Stimulated activated CD4-positive, alpha-beta T cell treated with anti-CD3 and anti-CD28 coated beads, Interleukin-1b, Interleukin-23, amount 100 ng/mL, for 48 hours (primary cell): ENCODE results near the gene ZNF543.
A peak's percentile ranks its signal among the peaks of the same experiment; 100 is the strongest.
"Not testable (repeated sequence)": the region's sequence is repeated elsewhere in the genome, so short reads cannot be mapped to it uniquely, and the experiment has no call there.

Experiments used
- DNase-seq: peaks from one replicate; pipeline ENCODE4 v3.0.0-alpha.2; 2020

Gene ZNF543

DNA sequence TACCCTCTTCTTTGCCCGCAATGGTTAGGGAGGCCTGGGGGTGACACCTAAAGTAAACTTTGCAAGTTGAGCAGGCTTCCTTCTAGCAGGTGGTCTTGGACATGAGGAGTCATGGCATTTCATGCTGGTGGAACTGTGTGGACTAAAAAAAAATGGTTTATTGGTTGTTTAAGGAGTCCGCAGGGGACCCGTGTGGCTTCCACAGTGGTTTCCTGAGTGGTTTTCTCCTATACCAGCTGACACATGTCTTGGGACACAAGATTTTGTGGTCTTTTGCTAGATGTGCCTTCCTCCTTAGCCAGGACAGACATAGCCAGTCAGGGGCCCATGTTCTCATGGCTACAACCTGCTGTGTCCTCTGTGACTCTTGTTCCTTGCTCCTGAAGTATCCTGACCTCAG is 1.5 kb downstream of the ZNF543 start:
- no peak for DNase-seq

DNA sequence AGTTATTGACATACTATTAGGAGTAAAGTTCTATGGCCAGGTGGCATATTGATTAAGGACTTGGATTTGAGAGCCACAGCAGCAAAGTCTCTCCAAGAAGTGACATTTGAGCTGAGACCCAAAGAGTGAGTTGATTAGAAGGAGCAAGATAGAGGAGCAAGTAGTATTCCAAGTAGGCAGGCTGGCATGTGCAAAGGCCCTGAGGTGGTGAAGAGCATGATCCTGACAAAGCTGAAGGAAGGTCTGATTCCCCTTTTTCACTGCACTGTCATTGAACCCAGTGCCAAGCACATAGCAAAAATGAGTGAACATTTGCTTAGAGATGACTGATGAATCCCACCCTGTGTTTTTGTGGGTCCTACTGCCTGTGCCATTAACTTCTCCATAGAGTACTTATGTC is 4.7 kb downstream of the ZNF543 start:
- DNase-seq, result no peak

DNA sequence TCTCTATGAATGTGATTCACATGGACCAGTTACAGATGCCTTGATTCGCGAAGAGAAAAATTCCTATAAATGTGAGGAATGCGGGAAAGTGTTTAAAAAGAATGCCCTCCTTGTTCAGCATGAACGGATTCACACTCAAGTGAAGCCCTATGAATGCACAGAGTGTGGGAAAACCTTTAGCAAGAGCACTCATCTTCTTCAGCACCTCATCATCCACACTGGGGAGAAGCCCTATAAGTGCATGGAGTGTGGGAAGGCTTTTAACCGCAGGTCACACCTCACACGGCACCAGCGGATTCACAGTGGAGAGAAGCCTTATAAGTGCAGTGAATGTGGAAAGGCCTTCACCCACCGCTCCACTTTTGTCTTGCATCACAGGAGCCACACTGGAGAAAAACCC is 7.7 kb downstream of the ZNF543 start:
- DNase-seq, result no peak

DNA sequence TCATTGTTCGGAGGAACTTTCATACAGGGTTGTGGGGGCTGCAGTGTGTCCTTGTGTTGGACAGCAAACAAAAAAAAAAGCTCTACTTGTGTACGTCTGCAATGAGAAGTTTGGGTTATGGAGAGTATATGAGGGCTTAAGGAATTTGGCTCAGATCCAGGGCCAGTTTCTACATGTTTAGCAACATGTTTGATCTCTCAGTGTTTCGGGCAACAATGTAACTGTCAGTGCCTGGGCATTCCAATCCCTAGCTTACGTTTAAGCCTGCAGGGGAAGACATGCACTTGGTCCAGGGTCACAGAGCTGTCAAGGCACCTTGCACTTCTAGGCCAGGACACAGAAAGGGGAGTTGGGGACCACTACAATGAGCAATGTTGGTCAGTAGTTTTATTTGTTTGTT is 13.9 kb downstream of the ZNF543 start:
- no peak for DNase-seq

DNA sequence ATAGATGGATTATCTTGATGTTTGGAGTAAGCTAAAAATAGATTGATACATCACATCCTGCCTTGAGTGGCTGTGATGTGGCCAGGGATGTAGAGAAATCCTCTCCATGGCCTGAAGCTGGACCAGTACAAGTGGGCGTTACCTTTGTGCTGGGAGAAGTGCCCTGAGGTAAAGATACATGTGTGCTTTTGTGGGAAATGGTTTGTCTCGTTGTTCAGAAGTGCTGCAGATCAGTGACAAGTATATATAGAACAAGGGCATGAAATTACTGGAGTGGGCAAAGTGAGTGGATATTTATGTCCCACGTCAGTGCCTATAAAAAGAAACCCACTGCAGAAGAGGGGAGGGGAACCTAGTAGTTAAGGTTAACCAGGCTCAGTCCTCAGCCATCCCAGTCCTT is 18.6 kb downstream of the ZNF543 start:
- DNase-seq, result no peak

DNA sequence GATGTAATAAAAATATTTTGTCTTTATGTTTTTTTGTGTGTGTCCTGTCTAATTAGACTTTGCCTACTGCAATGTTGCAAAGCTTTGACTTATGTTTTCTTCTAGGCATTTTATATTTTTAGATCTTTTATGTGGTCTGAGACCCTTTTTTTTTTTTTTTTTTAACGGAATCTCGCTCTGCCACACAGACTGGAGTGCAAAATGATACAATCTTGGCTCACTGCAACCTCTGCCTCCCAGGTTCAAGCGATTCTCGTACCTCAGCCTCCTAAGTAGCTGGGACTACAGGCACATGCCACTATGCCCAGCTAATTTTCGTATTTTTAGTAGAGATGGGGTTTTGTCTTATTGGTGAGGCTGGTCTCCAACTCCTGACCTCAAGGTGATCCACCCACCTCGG is 22.3 kb downstream of the ZNF543 start:
- no peak for DNase-seq

DNA sequence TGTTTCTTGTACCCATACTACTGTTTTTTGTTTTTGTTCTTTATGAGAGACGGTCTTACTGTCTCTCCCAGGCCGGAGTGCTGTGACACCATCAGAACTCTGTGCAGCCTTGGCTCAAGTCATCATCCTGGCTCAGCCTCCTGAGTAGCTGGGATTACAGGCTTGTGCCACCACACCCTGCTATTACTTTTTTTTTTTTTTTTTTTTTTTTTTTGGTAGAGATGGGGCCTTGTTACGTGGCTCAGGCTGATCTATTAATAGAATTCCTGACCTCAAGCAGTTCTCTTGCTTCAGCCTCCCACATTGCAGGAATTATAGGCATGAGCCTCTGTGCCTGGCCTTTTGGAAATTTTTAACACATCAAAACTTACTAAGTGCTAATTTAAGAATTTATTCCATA is 27.9 kb downstream of the ZNF543 start:
- no peak for DNase-seq

DNA sequence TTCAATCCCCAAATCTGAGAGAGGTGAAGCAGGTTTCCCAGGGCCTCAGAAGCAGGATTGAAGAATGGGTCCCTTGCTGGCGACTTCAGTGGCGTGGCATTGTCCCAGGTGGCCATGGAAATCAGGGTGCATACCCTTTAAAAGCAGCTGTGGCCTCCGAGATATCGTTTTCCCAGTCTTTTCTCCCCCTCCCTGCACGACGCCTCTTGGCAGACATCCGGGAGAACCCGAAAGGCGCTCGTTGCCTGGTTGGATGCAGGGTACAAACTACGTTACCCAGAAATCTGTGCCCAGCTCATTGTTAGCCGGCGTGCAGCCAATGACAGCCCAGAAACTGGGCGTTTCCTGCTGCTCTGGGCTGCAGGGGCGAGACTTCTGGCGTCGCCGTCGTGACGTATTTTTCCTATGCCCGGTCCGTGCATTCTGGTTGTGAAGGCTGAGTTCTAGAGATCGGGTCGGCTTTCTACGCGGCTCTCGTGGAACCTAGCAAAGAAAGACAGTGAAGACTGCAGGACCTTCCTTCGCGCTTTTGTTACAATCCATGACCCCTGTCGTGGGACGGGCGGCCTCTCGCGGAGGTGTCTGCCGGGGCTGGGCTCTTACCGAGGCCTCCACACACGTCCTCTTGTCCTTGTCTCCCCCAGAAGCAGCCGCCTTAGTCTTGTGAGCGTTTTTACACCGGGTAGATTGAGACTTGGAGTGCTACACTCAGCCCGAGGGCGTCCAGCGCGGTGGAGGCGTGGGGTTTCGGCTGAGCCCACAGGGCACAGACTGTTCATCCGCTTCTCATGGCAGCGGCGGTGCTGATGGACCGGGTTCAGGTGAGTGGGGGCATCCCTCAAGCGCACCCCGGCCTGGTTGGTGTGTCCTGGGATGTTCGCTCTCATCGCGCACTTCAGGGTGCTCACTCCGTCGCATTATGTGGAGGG is 30.9 kb downstream of the ZNF543 start, which contains the start of gene ZNF304:
ZNF304 (plus strand) TSS at position 395 of the 929 bp plus-strand sequence; CDS start at position 789, 394 bp downstream.
- DNase-seq, result peak; percentile 87

DNA sequence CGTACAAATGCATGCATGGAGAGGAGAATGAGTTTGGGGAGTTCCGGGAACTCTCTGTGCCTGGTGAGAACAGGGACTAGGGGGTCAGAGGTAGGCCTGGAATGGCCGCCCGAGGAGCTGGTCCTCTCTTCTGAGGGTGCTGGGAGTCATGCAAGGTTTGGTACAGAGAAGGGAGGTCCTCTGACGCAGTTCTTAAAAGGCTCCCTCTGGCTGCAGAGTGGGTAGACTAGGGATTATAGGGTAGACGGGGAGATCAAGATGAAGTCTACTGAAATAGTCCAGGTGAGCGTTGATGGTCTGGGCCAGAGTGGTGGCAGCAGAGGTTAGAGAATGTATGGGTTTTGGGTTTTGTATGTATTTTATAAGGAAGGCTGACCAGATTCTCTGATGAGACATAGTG is 31.6 kb downstream of the ZNF543 start:
- no peak for DNase-seq

DNA sequence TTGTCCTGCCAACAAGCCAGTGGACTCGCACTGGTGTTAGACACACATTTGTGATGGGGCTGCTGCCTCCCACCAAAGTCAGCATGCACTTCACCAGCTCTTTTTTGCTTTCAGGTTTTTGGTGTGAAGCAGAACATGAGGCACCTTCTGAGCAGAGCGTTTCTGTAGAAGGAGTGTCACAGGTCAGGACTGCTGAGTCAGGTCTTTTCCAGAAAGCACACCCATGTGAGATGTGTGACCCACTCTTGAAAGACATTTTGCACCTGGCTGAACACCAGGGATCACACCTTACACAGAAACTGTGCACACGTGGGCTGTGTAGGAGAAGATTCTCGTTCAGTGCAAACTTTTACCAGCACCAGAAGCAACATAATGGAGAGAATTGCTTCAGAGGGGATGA is 35.6 kb downstream of the ZNF543 start:
- DNase-seq, result no peak

DNA sequence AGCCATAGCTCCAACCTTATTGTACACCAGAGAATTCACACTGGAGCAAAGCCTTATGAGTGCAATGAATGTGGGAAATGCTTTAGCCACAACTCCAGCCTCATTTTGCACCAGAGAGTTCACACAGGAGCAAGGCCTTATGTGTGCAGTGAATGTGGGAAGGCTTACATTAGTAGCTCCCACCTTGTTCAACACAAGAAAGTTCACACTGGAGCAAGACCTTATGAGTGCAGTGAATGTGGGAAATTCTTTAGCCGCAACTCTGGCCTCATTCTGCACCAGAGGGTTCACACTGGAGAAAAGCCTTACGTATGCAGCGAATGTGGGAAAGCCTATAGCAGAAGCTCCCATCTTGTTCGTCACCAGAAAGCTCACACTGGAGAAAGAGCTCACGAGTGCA is 37.1 kb downstream of the ZNF543 start:
- no peak for DNase-seq

DNA sequence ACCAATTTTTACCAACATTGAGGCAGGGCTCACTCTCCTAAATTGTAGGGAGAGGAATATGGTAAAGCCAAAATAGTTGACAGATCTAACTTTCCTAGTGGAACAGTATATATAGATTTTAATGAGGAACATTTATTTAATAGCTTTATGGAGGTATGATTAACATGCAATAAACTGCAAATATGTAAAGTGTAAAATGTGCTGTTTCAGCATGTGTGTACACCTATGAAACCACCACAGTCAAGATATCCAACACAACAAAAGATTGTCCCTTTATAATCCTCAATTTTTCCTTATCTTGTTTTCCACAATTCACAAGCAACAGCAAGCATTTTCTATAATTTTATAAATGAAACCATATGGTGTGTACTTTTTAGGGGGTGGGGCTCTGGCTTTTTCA is 39.0 kb downstream of the ZNF543 start:
- DNase-seq, result no peak

DNA sequence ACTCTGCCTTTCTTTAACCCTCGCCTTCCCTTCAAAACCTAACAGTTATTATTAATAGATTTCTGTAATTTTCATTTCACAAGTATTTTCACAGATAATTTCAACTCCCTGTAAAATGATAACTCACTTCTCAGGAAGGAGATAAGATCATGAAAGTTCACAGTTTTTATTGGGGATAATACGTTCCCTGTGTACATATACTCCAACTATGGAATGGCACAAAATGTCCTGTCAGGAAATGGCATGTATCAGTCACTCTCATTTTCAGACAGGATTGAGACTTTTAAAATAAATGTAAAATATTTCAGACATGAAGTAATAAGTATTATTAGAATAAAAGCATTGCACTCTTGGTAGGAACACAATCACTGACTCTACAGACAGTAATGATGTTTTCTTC is 42.1 kb downstream of the ZNF543 start:
- no peak for DNase-seq

DNA sequence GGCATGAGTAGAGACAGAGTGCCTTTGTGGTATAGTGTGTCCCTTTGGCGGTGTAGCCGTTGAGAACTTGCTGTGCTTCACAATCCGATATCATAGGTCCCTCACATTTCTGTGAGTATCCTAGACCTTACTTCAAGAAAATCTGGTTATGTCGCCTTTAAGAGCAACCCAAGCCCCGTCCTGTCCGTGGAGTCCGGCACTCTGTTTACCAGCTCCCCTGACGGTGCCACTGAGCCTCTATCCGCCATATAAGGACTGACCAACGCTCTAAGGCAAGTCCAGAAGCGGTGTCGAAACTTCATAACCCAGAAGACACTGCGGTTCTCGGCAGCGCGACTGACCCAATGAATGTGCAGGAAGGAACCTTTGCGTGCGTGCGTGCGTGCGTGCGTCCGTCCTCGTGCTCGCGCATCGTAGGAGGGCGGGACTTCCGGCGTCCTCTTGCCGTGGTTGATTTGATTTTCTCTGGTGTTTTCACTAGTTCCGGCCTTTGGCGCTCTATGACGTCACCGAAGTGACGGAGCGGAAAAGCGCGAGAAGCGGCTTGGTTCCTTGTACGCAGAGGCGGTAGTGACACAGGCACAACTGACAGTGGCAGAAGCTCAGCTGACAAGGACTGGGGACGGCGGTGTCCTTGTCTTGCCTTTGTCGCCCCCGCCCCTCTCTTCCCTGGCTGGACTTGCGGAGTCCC is 42.9 kb downstream of the ZNF543 start, which contains the start of the genes TRAPPC2B and ZNF547:
TRAPPC2B (plus strand) TSS at position 555 of the 691 bp plus-strand sequence. CDS start 1,283 bp downstream, outside the sequence.
ZNF547 (plus strand) TSS at position 555 of the 691 bp plus-strand sequence. CDS start 5,005 bp downstream, outside the sequence.
- peak; percentile 98 for DNase-seq

DNA sequence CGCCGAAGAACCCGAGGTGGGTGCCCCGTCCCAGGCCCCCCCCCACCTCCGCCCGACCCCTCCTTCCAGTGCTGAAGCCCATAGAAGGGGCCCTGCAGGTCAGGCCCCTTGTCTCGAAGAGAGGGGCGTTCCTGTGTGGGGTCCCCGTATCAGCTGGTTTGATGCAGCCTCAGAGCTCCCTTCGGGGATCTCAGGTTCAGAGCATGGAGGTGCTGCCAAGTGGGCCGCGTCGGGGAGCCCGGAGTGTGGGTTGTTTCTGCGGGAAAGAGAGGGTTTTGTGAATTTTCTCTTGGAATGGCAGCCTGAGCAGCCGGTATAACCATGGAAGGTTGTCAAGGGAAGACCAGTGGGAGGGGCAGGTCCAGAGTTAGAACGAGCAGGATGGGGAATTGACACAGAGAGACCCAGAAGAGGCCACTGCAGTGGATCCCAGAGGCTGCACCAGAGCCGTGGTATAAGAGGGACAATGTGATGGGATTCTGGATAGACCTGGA is 43.5 kb downstream of the ZNF543 start:
- DNase-seq, result no peak

DNA sequence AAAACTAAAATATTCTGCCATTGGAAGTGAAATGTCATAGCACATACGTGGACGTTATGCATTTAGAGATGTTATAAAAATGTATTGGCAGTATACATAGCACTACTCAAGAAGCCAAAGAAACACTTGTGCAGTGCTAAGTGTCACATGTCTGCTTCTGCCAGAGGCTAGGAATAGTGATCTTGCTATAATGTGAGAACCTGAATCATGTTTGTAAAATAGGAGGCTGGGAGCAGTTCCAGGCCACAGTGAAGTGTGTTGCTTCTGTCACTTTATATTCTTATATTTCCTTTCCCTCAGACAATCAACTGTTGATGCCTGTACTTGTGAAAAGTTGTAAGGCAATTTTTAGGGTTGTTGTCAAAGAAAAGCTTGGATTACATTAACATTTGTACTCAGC is 46.5 kb downstream of the ZNF543 start:
- no peak for DNase-seq

DNA sequence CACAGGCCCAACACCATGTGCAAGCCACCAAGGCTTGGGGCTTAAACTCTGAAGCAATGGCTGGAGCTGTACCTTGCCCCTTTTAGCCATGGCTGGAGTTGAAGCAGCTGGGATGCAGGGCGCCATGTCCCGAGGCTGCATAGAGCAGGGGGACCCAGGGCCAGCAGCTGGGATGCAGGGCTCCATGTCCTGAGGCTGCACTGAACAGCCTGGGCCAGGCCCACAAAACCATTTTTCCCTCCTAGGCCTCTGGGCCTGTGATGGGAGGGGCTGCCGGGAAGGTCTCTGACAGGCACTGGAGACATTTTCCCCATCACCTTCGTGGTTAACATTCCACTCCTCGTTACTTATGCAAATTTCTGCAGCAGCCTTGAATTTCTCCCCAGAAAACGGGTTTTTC is 53.9 kb downstream of the ZNF543 start:
- DNase-seq, result no peak

DNA sequence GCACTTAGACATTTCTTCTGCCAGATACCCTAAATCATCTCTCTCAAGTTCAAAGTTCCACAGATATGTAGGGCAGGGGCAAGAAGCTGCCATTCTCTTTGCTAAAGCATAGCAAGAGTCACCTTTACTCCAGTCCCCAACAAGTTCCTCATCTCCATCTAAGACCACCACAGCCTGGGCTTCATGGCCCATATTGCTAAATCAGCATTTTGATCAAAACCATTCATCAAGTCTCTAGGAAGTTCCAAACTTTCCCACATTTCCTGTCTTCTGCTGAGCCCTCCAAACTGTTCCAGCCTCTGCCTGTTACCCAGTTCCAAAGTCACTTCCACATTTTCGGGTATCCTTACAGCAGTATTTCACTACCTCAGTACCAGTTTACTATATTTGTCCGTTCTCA is 54.4 kb downstream of the ZNF543 start:
- not testable (repeated sequence) for DNase-seq

DNA sequence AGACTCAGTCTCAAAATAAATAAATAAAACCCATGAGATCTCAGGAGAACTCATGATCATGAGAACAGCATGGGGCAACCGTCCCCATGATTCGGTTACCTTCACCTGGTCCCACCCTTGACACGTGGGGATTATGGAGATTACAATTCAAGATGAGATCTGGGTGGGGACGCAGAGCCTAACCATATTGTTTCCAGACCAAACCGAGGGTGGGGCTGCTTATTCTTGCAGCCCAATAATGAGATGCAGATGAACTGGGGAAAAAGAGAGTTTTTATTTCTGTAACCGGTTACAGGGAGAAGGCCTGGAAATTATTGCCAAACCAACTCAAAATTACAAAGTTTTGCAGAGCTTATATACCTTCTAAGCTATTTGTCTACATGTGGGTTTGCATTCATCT is 55.9 kb downstream of the ZNF543 start:
- no peak for DNase-seq

DNA sequence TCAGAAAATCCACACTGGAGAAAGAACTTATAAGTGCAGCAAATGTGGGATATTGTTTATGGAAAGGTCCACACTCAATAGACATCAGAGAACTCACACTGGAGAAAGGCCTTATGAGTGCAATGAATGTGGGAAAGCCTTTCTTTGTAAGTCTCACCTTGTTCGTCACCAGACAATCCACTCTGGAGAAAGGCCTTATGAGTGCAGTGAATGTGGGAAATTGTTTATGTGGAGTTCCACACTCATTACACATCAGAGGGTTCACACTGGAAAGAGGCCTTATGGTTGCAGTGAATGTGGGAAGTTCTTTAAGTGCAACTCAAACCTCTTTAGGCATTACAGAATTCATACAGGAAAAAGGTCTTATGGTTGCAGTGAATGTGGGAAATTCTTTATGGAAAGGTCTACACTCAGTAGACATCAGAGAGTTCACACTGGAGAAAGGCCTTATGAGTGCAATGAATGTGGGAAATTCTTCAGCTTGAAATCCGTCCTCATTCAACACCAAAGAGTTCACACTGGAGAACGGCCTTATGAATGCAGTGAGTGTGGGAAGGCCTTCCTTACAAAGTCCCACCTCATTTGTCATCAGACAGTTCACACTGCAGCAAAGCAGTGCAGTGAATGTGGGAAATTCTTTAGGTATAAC is 57.4 kb downstream of the ZNF543 start:
- no peak for DNase-seq
